Heart left ventricle (tissue), 16 donors: ENCODE data around the gene ADSS1. TPM values are rescaled to one million over a fixed set of nuclear protein-coding genes. Genes with fewer than 3 reads are reported as not detected.

Source experiments
- ATAC-seq, 4 donors: fragments of 200-7000 bp; cut with Tn5 transposase; one replicate each; pipeline ENCODE4 v1.9.1; 2020 to 2022; ENCODE audit warnings: moderate library complexity in 4 of 4, mild to moderate bottlenecking in 3 of 4, moderate number of reproducible peaks in 1 of 4
- DNase-seq, 5 donors: peaks; one replicate each; pipeline ENCODE4 v3.0.0-alpha.2; 2020
- H3K27ac ChIP-seq, 12 donors: fragments of 200-600 bp; sonication (generic) in 4 of 12; one replicate each; pipeline versions ENCODE4 v1.5.0 to v1.8.0; 2016 to 2022; ENCODE audit warnings: mild to moderate bottlenecking in 2 of 12
- H3K27me3 ChIP-seq, 9 donors: fragments of 200-600 bp; sonication (generic) in 2 of 9; one replicate each; pipeline versions ENCODE4 v1.5.1 to v1.8.0; 2016 to 2022; ENCODE audit warnings: mild to moderate bottlenecking in 3 of 9
- H3K36me3 ChIP-seq, 9 donors: fragments of 200-600 bp; sonication (generic) in 2 of 9; one replicate each; pipeline versions ENCODE4 v1.5.0 to v1.8.0; 2018 to 2022; ENCODE audit warnings: mild to moderate bottlenecking in 2 of 9
- H3K4me1 ChIP-seq, 12 donors: fragments of 200-600 bp; sonication (generic) in 4 of 12; one replicate each; pipeline versions ENCODE4 v1.5.0 to v1.8.0; 2016 to 2022; ENCODE audit warnings: mild to moderate bottlenecking in 3 of 12
- H3K4me3 ChIP-seq, 12 donors: fragments of 200-600 bp; sonication (generic) in 4 of 12; one replicate each; pipeline versions ENCODE4 v1.5.0 to v1.8.0; 2017 to 2022; ENCODE audit warnings: mild to moderate bottlenecking in 9 of 12, moderate library complexity in 4 of 12
- H3K9me3 ChIP-seq, 12 donors: fragments of 200-600 bp; sonication (generic) in 4 of 12; one replicate each; pipeline versions ENCODE4 v1.5.0 to v1.8.0; 2016 to 2022; ENCODE audit warnings: mild to moderate bottlenecking in 1 of 12
- POLR2A ChIP-seq, 2 donors: fragments of 450-650 bp; IDR thresholded peaks; one replicate each; pipeline ENCODE4 v1.6.1; 2017; ENCODE audit warnings: antibody characterized with exemption in 2 of 2, mild to moderate bottlenecking in 2 of 2, moderate library complexity in 2 of 2
- WGBS, 4 donors: extraction: QIAGEN DNeasy Blood & Tissue Kit in 2 of 4; methylation state at CpG; one replicate each; pipeline versions ENCODE4 v1.1.5 to v1.1.7; 2013 to 2018; 5-methylcytosine and 5-hydroxymethylcytosine counted together
- intact Hi-C, 10 donors: fragments of 100-400 bp; cut with DNase I; formaldehyde crosslinking; loops; one replicate each; pipeline versions ENCODE4 v1.11.1 to v1.14.2; 2022
- polyA plus RNA-seq, 2 donors: library from polyadenylated mRNA; stranded (reverse); fragments of 200-250 nt; gene quantifications; one replicate each; pipeline ENCODE4 v1.2.3, GENCODE V29; 2013
- total RNA-seq, 9 donors: library from RNA; depleted of rRNA in 2 of 9; stranded (reverse); fragments of >200 nt in 2 of 9; fragmentation: NEBNext Ultra II Directional in 3 of 9; extraction: Animal tissue kit (Norgen Biotek cat#: 25700) in 3 of 9; gene quantifications; one replicate each; pipeline versions ENCODE4 v1.1.0 to v1.2.4, GENCODE V29; 2016 to 2023
- TF ChIP-seq, protein P1 (sequence below), 12 donors: fragments of 200-600 bp; sonication (generic) in 4 of 12; IDR thresholded peaks; one replicate each; pipeline versions ENCODE4 v1.5.0 to v1.8.0; 2018 to 2022; ENCODE audit warnings: antibody characterized with exemption in 12 of 12, mild to moderate bottlenecking in 5 of 12
- donor health status: ischemic (EF 13 %, LVEDD 7.1; RV severe dilation, severe dysfunction).
- donor health status: healthy with polysubstance abuse.
- donor health status: DM: no; HTN: yes; CAD: no.
- donor health status: DM: no; HTN: no; CAD: no.
- donor health status: ischemic (EF 25% LVEDD 6.9; RV normal size, moderate dysfunction).
- donor health status: ischemic (EF 25% LVEDD 5.7; RV mildly dilated, moderate dysfunction).
- donor health status: healthy.
- donor health status: DM: yes; HTN: yes; CAD: no.
- donor health status: ischemic (EF 35%, LVEDD 5.7; RV mildly dilated, moderate dysfunction).
- donor health status: nonischemic (EF 11% LVEDD 7.7; RV severe dilation, severe dysfunction).
- donor health status: DM: yes; HTN: yes; CAD: no.
- donor health status: PGD.
- donor health status: ischemic (EF 29% LVEDD 5.4; RV normal size, mild dysfunction).
- donor health status: nonischemic (EF 23%, LVEDD 6.1; RV moderate dilation, normal function).

The ADSS1 gene
- total and polyA plus RNA-seq, 11 donors: 64.7 to 258 (median 160) TPM

- TF ChIP-seq, protein P1, sequence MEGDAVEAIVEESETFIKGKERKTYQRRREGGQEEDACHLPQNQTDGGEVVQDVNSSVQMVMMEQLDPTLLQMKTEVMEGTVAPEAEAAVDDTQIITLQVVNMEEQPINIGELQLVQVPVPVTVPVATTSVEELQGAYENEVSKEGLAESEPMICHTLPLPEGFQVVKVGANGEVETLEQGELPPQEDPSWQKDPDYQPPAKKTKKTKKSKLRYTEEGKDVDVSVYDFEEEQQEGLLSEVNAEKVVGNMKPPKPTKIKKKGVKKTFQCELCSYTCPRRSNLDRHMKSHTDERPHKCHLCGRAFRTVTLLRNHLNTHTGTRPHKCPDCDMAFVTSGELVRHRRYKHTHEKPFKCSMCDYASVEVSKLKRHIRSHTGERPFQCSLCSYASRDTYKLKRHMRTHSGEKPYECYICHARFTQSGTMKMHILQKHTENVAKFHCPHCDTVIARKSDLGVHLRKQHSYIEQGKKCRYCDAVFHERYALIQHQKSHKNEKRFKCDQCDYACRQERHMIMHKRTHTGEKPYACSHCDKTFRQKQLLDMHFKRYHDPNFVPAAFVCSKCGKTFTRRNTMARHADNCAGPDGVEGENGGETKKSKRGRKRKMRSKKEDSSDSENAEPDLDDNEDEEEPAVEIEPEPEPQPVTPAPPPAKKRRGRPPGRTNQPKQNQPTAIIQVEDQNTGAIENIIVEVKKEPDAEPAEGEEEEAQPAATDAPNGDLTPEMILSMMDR (IDR thresholded peaks at IDR 0.05): no peak
- peak in 1 of 2 donors; percentile 52 for TF ChIP-seq POLR2A (IDR thresholded peaks at IDR 0.05)
- intact Hi-C loops: no loop called here
- 25 to 34% (median 28%) methylated on average over 18 to 26 of the region's 26 CpGs for WGBS, 4 donors
- Histone ChIP-seq H3K27ac (peak overlapping the region; percentile 78 to 95 (median 88)), H3K4me3 (no peak overlapping the region), H3K4me1 (peaks cover 0 to 68% (median 57%) of the 10 kb centered on the region in 12 donors), H3K36me3 (peaks cover 0 to 27% (median 16%) of the 10 kb centered on the region in 9 donors), H3K9me3 (no peaks in the 10 kb centered on the region), H3K27me3 (no peaks in the 10 kb centered on the region)
- DNase-seq: peak; percentile 86 to 96 (median 89)
- ATAC-seq: peak; percentile 72 to 84 (median 74)
Measured at GRCh38 chr14:104735830-104736642, 12.0 kb downstream of the ADSS1 start.

DNA sequence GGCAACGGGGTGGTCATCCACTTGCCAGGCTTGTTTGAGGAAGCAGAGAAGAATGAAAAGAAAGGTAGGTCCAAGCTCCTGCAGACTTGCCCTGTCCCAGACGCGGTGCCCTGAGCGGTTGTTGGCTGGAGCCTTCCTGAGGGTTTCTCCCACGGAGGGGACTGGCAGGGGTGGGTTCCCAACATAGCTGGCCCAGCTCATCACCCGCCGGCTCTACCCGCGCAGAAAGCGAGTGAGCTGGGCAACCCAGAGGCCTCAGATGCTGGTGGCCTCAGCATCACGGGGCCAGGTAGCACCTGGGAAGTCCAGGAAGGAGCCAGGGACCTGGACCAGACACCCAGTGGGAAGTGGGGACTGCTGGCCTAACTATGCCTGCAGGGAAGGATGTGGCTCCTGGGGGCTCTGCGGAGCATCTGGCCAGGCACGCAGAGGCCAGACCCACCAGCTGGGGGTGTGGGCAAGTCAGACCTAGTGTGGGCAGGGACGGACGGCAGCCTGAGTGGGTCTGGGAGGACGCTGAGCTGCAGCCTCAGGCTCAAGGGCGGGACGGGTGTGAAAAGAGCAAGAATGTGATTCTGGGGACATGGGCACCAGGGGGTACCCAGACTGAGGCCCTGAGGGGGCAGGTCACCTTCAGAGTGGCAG, 14.5 kb downstream of the ADSS1 start:
- intact Hi-C loops: no loop called here
- DNase-seq (no peak), ATAC-seq (no peak)
- peaks cover 0 to 45% (median 35%) of the 10 kb centered on the region in 12 donors for H3K4me1 ChIP-seq
- 90 to 96% (median 92%) methylated on average over 18 of the region's 18 CpGs for WGBS, 4 donors
- no peaks in the 10 kb centered on the region for H3K27me3 ChIP-seq
- peak overlapping the region in 3 of 12 donors; percentile 1 to 84 (median 15) for H3K27ac ChIP-seq
- H3K4me3 ChIP-seq: no peak overlapping the region
- H3K9me3 ChIP-seq: no peaks in the 10 kb centered on the region
- no peak for TF ChIP-seq POLR2A (IDR thresholded peaks at IDR 0.05)
- TF ChIP-seq, protein P1 (IDR thresholded peaks at IDR 0.05): no peak
- peaks cover 0 to 50% (median 30%) of the 10 kb centered on the region in 9 donors for H3K36me3 ChIP-seq

- H3K4me1 ChIP-seq: peaks cover 0 to 40% (median 30%) of the 10 kb centered on the region in 12 donors
- H3K27me3 ChIP-seq: no peaks in the 10 kb centered on the region
- no peak overlapping the region for H3K27ac ChIP-seq
- 92 to 95% (median 94%) methylated on average over 17 of the region's 17 CpGs for WGBS, 4 donors
- intact Hi-C loops: no loop called here
- H3K4me3 ChIP-seq: no peak overlapping the region
- DNase-seq: no peak
- H3K36me3 ChIP-seq: peaks cover 0 to 55% (median 32%) of the 10 kb centered on the region in 9 donors
- no peaks in the 10 kb centered on the region for H3K9me3 ChIP-seq
- ATAC-seq: no peak
- TF ChIP-seq, protein P1 (IDR thresholded peaks at IDR 0.05): no peak
- TF ChIP-seq POLR2A (IDR thresholded peaks at IDR 0.05): no peak
Measured at GRCh38 chr14:104739026-104739425, 15.0 kb downstream of the ADSS1 start.
